Stimulated activated CD8-positive, alpha-beta memory T cell treated with anti-CD3 and anti-CD28 coated beads, Interleukin-2, amount 100 ng/mL, for 1 hour (primary cell): ENCODE results near the gene MYO5A.
"Not testable (repeated sequence)": the region's sequence is repeated elsewhere in the genome, so short reads cannot be mapped to it uniquely, and the experiment has no call there.

Source experiments
- DNase-seq, 2 donors: peaks; one replicate each; pipeline ENCODE4 v3.0.0-alpha.2; 2020; ENCODE audit warnings: low read depth in 2 of 2

MYO5A gene

DNA sequence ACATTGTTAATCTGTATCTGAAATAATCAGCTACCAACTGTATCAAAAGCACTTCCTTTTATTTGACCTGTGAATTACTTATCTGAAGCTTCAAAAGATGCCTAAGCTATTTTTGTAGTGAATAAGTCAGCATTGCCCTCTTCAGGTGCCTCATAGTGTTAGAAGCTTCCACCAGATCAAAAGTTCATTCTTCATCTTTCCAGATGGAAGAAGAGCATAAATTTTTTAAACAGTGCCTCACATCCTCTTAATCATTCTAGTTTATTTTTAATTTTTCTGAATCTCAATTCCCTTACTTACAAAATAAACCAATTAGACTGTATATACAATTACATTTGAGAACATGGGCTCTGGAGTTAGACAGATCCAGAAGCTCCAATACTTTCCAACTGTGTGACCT lies 65.0 kb downstream of the MYO5A start:
- no peak for DNase-seq

- DNase-seq: no peak
These were observed 65.8 kb downstream of the MYO5A start for GRCh38 chr15:52462806-52463360.

DNA sequence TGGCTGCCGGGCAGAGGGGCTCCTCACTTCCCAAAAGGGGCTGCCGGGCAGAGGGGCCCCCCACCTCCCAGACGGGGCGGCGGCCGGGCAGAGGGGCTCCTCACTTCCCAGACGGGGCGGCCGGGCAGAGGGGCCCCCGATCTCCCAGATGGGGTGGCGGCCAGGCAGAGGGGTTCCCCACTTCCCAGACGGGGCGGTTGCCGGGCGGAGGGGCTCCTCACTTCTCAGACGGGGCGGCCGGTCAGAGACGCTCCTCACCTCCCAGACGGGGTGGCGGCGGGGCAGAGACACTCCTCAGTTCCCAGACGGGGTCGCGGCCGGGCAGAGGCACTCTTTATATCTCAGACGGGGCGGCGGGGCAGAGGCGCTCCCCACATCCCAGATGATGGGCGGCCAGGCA lies 69.0 kb downstream of the MYO5A start:
- DNase-seq: not testable (repeated sequence)

DNA sequence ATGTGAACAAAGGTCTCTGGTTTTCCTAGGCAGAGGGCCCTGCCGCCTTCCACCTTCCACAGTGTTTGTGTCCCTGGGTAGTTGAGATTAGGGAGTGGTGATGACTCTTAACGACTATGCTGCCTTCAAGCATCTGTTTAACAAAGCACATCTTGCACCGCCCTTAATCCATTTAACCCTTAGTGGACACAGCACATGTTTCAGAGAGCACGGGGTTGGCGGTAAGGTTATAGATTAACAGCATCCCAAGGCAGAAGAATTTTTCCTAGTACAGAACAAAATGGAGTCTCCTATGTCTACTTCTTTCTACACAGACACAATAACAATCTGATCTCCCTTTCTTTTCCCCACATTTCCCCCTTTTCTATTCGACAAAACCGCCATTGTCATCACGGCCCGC lies 69.4 kb downstream of the MYO5A start:
- not testable (repeated sequence) for DNase-seq

- DNase-seq: no peak
These were observed 80.4 kb downstream of the MYO5A start for GRCh38 chr15:52448011-52448890.

DNA sequence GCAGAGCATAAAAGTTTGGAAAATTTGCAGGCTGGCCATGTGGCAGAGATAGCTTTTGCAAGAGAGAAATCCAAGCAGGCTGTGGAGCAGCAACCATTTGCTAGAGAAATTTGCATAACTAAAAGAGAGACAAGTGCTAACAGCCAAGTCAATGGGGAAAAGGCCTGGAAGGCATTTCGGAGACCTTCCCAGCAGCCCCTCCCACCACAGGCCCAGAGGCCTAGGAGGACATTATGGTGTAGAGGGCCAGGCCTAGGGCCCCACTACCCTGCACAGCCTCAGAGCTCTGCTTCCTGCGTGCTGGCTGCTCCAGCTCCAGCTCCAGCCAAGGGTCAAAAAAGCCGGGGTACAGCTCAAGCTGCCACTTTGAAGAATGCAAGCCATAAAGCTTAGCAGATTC lies 82.7 kb downstream of the MYO5A start:
- no peak for DNase-seq

DNA sequence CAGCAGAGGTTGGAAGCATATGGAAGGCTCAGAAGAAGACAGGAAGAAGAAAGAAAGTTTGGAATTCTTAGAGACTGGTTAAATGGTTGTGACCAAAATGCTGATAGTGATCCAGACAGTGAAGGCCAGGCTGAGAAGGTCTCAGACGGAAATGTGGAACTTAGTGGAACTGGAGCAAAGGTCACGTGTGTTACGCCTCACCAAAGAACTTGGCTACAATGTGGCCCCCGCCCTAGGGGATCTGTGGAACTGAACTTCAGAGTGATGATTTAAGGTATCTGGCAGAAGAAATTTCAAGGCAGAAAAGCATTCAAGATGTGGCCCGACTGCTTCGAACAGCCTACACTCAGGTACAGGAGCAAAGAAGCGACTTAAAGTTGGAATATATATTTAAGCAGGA lies 83.1 kb downstream of the MYO5A start:
- no peak for DNase-seq

DNA sequence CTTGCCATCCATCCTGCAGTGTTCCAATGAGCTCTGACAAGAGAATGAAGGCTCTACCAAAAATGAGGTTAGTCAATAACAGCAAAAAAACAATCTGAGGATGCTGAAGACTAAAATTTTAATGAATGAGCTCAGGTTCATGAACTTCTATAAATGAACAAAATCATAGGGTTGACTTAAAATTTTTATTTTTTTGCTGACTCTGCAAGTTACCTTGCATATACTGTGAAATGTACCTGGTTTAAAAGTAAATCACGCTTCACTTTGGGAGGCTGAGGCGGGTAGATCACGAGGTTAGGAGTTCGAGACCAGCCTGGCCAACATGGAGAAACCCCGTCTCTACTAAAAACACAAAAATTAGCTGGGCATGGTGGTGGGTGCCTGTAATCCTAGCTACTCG lies 85.5 kb downstream of the MYO5A start:
- DNase-seq: not testable (repeated sequence)

DNA sequence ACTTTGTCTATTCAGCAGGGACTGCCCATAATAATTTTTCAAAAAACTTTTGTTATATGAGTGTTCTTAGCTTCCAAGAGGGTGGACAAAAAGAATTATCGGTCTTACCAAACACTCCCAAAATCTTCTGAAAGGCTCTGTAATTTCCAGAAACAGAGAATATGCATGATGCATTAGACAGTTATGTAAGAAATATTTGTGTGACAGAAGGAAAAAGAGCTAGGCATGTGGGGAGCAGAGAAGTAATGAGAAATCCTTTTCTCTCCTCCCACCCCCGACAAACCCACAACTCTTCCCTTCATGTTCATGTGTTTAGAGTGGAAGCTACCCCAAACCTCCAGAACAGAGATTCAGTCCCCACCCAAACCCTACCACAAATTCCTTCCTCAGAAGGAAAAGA lies 86.8 kb downstream of the MYO5A start:
- DNase-seq: no peak

GRCh38 chr15:52440946-52441345 lies 87.7 kb downstream of the MYO5A start:
- DNase-seq: no peak

DNA sequence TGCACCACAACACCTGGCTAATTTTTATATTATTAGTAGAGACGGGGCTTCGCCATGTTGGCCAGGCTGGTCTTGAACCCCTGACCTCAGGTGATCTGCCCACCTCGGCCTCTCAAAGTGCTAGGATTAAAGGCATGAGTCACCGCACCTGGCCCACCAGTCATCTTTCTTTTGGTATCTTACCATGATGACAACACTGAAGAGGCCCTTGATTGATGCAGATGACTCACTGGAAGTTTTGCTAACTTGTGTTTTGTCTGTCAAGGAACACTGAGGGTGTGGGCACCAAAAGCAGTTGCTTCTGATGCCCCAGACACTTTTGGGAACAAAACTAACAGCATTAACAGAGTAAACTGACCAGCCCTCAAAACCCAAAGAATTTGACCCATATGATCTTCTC lies 88.3 kb downstream of the MYO5A start:
- no peak for DNase-seq

DNA sequence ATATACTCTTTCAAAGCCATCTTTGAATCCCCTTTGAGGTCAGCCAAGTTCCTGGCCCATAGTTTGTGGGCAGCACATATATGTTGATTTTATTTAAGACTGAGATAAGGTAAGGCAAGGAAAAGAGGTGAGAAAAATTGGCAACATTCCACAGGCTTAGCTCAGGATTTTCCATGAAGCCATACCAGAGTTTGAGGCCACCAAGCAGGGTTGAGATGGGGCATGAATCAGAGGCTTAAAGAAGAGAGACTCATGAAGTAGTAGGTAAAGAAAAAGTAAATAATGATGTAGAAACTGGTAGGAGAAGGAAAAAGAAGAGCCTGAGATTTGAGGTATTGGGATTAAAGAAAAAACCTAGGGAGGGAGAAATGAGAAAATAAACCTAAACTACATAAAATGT lies 89.2 kb downstream of the MYO5A start:
- DNase-seq: no peak

- DNase-seq: not testable (repeated sequence)
These were observed 89.6 kb downstream of the MYO5A start for GRCh38 chr15:52439042-52439441.

DNA sequence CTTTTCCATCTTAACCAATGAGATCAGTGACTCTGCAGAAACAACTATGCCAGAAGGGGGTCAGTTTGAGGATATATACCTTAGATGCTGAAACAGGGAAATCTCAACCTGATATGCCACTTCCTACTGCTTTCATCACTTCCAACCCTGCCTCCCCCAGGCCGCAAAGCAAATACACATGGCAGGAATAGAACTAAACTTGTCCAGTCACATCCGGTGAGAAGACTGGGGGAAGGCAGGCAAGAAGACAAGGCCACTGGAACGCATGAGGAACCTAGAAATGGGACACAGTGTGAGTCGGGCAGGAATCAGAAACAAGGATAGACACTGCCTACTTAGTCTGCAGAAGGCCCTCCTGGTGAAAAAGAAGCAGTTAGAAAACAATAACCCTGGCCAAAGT lies 90.6 kb downstream of the MYO5A start:
- no peak for DNase-seq

DNA sequence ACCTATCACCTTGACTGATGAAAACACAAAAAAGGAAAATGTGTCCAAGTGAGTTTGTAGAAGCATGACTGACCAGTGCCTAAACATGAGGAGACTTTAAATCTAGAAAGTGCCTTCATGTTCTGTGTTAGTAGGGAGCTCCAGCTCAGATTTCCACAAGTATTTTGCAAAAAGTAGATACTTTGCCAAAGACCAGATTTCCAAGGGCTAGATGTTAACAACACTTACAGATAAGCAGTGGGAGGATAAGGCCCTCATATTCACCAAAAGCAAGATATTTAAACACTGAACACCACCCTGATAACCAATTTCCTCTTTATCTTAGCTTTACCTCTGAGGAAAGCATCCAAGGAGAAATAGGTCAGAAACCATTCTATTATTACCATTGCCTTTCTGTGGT lies 91.0 kb downstream of the MYO5A start:
- DNase-seq: no peak

- DNase-seq: no peak
These were observed 91.7 kb downstream of the MYO5A start for GRCh38 chr15:52436981-52437380.

DNA sequence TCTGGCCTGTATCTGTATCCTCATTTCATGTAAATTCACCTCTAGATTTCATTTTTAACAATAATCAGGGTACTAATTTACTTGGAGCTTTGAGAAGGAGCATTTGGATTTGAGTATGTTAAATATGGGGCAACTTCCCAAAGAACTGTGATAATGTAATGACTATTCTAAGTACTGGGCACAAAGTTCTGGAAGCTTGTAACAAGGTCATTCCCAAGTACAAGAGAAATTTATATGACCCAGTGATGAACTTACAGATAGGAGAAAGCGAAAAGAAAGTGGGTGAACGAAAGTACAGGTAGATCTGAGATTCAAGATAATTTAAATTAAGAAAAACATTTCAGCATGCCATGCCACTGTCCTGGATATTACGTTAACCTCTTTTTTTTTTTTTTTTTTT lies 93.8 kb downstream of the MYO5A start:
- DNase-seq: no peak

GRCh38 chr15:52428297-52428696 lies 100.4 kb downstream of the MYO5A start:
- DNase-seq: no peak

DNA sequence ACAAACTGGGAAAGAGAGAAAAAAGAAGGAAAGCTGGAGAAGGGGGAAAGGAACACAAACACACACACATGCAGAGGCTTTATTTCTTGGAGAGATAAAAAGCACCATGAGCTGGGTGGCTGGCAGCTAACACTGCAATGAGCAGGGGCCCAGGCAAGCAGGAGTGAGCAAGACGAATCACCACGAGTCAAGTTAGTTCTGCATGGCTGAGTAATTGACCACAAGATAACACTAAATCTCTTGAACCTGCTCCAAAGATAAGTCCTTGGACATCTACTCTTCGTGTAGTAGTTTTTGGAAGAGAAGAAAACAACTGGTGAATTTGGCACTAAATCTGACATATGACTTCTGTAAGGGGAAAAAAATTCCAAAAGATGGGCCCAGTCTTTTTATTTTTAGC lies 100.9 kb downstream of the MYO5A start:
- no peak for DNase-seq

GRCh38 chr15:52424856-52425431 lies 103.7 kb downstream of the MYO5A start:
- DNase-seq: no peak

- DNase-seq: no peak
These were observed 104.8 kb downstream of the MYO5A start for GRCh38 chr15:52423852-52424251.

DNA sequence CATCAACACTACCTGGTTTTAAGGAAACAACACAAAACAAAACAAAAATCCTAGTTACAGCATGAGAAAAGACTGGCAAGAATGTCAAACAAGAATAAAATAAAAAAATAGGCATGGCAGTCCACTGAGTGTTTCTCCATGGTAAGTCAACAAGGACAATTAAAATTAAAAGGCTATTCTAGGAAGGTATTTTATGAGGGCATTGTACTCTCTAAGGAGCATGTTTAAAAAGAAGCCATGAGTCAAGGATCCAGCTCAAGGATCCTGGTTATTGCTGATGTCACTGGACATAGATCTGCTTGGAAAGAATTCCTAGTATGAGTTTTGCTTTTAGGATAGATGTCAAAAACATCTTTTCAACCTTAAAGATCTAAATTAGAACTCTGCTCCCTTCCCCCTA lies 106.7 kb downstream of the MYO5A start:
- no peak for DNase-seq

DNA sequence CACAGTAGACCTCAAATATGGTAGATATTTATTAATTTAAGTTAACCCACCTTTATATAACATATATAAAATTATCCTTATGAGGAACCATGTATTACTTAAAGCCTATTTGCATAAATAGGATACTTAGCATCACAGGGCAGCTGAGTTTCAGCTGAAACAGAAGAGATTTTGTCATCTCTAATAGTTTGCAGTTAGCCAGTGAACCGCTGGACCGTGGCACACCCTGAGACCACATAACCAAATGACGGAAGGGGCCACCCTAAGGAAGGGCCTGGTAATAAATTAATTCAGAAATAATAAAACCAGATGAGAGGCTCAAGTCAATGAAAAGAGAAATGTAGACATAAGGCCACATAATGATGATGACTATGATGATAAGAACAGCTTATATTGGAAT lies 107.7 kb downstream of the MYO5A start:
- no peak for DNase-seq
